GM18873 (cell line): ENCODE data around the gene ZC3H14.

ENCODE experiments used
- ATAC-seq: cut with Tn5 transposase; IDR thresholded peaks from one replicate; pipeline ENCODE4 v1.9.1; 2021; ENCODE audit warnings: mild to moderate bottlenecking, moderate library complexity, moderate number of reproducible peaks; ENCODE audit not compliant: unreplicated experiment, low FRiP score

The ZC3H14 gene

GRCh38 chr14:88599761-88600439 is 37.1 kb downstream of the ZC3H14 start:
- ATAC-seq: peak; percentile 92

DNA sequence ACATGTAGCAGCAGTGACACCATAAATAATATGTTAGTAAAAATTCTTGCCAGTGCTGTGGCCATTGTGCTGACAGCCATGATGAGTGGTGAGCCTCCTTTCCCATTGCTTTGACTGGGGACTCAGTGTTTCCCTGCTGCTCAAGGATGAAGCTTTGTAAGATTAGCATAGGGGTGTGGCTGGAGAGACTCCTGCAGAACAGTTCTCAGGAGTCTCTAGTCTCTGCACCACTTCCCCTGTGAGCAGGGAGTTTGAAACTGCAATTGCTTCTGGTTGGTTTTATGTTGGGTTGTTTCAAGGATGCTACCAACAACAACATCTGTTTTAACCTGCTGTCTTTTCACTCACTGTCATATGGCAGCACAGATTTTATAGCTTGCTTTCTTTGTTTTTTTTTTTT is 41.4 kb downstream of the ZC3H14 start:
- ATAC-seq: no peak

- no peak for ATAC-seq
Observed at GRCh38 chr14:88605594-88605993, 42.8 kb downstream of the ZC3H14 start.

DNA sequence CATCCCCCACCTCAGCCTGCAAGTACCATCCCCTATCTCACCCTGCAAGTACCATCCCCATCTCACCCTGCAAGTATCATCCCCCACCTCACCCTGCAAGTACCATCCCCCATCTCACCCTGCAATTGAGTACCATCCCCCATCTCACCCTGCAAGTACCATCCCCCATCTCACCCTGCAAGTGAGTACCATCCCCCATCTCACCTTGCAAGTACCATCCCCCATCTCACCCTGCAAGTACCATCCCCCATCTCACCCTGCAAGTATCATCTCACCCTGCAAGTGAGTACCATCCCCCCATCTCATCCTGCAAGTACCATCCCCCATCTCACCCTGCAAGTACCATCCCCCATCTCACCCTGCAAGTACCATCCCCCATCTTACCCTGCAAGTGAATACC is 45.0 kb downstream of the ZC3H14 start:
- no peak for ATAC-seq

GRCh38 chr14:88611878-88612277 is 49.0 kb downstream of the ZC3H14 start:
- no peak for ATAC-seq

DNA sequence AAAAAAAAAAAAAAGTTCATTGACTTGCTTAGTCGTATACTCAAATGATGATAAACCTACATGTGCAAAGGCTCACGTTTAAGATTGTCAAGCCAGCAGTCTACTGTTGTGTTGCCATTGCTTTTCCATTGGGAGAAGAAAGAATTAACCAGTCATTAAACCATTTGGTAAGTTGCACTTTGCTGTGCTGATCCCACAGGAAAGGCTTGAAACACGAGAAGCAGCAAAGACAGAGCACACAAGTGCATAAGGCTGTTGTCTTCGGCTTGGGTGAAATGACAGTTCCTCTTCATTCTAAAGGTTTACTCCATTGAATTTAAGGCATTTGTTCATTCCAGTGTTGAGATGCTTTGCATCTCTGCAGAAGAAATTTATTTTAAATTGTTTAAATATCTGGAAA is 50.1 kb downstream of the ZC3H14 start:
- no peak for ATAC-seq

GRCh38 chr14:88613552-88614010 is 50.7 kb downstream of the ZC3H14 start:
- no peak for ATAC-seq

- ATAC-seq: peak; percentile 41
Observed at GRCh38 chr14:88614218-88614907, 51.5 kb downstream of the ZC3H14 start.

GRCh38 chr14:88616697-88617096 is 53.9 kb downstream of the ZC3H14 start:
- no peak for ATAC-seq

GRCh38 chr14:88617479-88617878 is 54.6 kb downstream of the ZC3H14 start:
- no peak for ATAC-seq

- no peak for ATAC-seq
Observed at GRCh38 chr14:88618476-88618875, 55.6 kb downstream of the ZC3H14 start.

DNA sequence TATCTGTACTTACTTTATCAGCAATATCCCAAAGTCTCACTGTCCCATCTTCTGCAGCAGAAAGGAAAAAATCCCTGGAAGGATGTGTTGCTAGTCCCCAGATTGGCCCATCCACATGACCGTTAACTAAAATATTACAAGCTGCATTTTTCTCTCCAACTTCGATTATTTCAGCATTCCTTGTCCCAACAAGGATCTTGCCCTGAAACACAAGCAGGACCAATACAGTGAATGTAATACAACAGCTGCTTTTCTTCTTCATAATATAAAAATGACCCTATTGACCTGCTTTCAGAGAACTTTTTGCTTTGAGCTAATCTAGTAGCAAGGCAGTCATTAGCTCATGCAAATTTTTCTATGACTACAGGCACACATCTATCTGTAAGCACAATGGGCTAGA is 58.3 kb downstream of the ZC3H14 start:
- ATAC-seq: no peak

GRCh38 chr14:88625671-88626070 is 62.8 kb downstream of the ZC3H14 start:
- no peak for ATAC-seq

- no peak for ATAC-seq
Observed at GRCh38 chr14:88628033-88628432, 65.2 kb downstream of the ZC3H14 start.

GRCh38 chr14:88628462-88628861 is 65.6 kb downstream of the ZC3H14 start:
- no peak for ATAC-seq

GRCh38 chr14:88630565-88630964 is 67.7 kb downstream of the ZC3H14 start:
- ATAC-seq: peak; percentile 71

DNA sequence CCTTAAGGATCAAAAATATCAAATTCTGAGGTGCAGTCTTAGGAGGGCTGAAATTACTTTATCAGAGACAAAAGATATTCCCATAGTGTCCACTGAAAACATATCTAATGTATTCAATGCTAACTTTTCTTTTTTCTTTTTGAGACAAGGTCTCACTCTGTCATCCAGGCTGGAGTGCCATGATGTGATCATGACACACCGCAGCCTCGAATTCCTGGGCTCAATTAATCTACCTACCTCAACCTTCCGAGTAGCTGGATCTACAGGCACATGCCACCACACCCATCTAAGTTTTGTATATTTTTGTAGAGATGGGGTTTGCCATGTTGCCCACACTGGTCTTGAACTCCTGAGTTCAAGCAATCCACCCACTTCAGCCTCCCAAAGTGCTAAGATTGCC is 68.3 kb downstream of the ZC3H14 start:
- peak; percentile 10 for ATAC-seq

DNA sequence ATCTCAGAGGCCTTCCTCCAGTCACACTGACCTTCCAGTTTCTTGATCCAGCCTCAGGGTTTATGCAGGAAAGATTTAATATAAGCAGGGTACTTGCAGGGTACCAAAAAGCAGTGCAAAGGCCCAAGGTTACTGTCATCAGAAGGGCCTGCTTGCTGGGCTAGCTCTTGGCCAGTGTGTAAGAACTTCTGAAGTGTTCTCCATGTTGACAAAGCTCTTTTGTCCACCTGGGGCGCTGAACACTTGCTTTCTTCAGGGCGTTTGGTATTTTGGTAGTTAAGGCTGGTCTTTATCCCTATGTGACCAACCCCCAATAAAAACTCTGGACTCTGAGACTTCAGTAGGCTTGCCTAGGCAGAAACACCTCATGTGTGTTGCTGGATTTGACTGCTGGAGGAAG is 69.7 kb downstream of the ZC3H14 start:
- ATAC-seq: no peak

DNA sequence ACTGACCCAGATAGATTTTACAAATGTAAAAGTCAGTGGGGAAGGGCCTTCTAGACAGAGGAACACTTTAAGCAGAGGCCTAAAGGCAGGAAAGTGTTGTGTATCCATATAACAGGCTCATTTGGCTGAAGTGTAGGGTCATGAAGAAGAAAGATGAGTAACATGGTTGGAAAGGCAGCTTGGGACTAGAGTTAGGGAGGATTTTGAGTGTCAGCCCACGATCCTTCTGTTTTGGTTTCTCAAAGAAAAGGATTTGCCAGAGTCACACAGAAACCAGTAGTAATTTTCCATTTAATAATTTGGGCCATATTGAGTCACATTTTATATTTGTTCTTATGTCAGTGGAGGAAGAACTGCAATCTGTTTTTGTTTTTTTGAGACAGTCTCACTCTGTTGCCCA is 76.4 kb downstream of the ZC3H14 start:
- no peak for ATAC-seq

DNA sequence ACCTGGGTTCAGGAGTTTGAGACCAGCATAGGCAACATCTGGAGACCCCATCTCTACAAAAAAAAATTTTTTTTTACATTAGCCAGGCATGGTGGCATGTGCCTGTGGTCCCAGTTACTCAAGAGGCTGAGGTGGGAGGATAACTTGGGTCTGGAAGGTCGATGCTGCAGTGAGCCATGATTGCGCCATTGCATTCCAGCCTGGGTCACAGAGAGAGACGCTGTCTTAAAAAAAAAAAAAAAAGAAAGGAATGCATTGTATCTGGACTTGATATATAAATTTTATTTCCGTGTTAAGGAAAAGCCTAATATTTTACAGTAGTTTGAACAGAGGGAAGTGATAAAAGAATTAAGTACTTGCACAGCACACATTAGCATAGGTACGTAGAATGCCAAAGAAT is 97.2 kb downstream of the ZC3H14 start:
- ATAC-seq: no peak

DNA sequence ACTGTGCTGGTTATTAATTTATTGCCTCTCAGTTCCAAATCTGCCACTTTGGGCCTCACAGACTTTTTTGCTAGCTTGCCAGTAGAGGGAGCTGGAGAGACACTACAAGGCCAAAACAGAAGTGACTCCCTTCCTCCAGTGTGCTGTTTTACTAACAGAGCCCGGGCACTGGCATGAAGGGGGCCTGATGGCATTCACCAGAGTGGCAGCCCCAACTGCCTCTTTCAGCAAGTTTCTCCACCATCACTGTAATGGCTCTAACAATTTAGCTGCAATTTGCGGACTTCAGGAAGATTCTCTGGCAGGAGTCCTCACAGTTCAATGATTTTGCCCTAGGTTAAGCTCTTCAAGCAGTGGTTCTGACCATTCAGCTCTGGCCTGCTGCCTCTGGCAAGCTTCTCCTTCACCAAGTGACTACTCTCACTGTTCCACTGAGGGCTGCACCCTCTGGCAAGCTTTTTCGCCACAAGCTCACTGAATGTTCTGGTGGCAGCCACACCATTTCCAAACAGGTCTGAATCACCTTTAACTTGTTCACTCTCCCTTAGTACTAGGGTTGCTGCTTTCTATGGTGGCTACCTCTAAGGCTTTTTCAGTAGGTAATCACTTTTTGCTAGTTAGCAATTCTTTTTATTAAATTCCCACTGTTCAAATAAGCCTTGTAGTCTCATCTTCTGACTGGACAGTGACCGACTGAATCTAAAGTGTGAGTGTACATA is 104.9 kb downstream of the ZC3H14 start:
- ATAC-seq: peak; percentile 88
